22Rv1 (cell line): ENCODE measurements around the gene TSSK3.

Source experiments
- CTCF ChIP-seq: fragments of 450-650 bp; IDR thresholded peaks from 2 replicates; pipeline ENCODE4 v1.5.1; 2017; ENCODE audit warnings: mild to moderate bottlenecking
- ZFX ChIP-seq: fragments of 450-650 bp; IDR thresholded peaks from 2 replicates; pipeline ENCODE4 v1.6.1; 2017; ENCODE audit warnings: antibody characterized with exemption, borderline replicate concordance

- no peak for TF ChIP-seq CTCF
- TF ChIP-seq ZFX = no peak
These were observed 28.9 kb upstream of the TSSK3 start for GRCh38 chr1:32333251-32333963.
